Fibroblast of mammary gland (primary cell): ENCODE measurements around the gene MRPL24.

Experiments
- DNase-seq: peaks from one replicate; pipeline ENCODE4 v3.0.0-alpha.2; 2010; ENCODE audit warnings: low read depth
- H3K4me3 ChIP-seq: 2 replicates; pipeline ENCODE4 v1.5.1; 2011; ENCODE audit warnings: low read depth, mild to moderate bottlenecking, low read length, moderate library complexity; ENCODE audit not compliant: control insufficient read depth
- CTCF ChIP-seq: conservative IDR thresholded peaks from 2 replicates; pipeline ENCODE4 v1.5.1; 2011; ENCODE audit warnings: low read depth, low read length, inconsistent platforms; ENCODE audit not compliant: control insufficient read depth, insufficient read depth

Gene MRPL24

GRCh38 chr1:156705918-156706656 is 34.8 kb downstream of the MRPL24 start:
- DNase-seq: peak; percentile 67
- TF ChIP-seq CTCF: peak; percentile 58
- peak overlapping the region; percentile 43 for H3K4me3 ChIP-seq

- H3K4me3 ChIP-seq: peak within 1 kb of the TSS; percentile 43
- TF ChIP-seq CTCF: no peak
- peak; percentile 28 for DNase-seq
These were observed 35.5 kb downstream of the MRPL24 start, which contains the start of gene CRABP2 for GRCh38 chr1:156705321-156705917. CRABP2 (minus strand) TSS chr1:156705583; CDS start chr1:156705446, 137 bp downstream.

- peak overlapping the region; percentile 43 for H3K4me3 ChIP-seq
- peak; percentile 78 for DNase-seq
- no peak for TF ChIP-seq CTCF
These were observed 36.0 kb downstream of the MRPL24 start for GRCh38 chr1:156704930-156705320.

- no peak for TF ChIP-seq CTCF
- no peak for DNase-seq
- peak overlapping the region; percentile 43 for H3K4me3 ChIP-seq
These were observed 36.6 kb downstream of the MRPL24 start for GRCh38 chr1:156704166-156704711.

- no peak for DNase-seq
- no peak overlapping the region for H3K4me3 ChIP-seq
- no peak for TF ChIP-seq CTCF
These were observed 37.1 kb downstream of the MRPL24 start for GRCh38 chr1:156703741-156704140.

GRCh38 chr1:156703336-156703735 is 37.6 kb downstream of the MRPL24 start:
- H3K4me3 ChIP-seq: no peak overlapping the region
- TF ChIP-seq CTCF: no peak

More at GRCh38 chr1:156703336-156703735, 37.6 kb downstream of the MRPL24 start:
- DNase-seq: no peak
